ENCODE measurements around the gene RCOR1. TPM values are rescaled to one million over a fixed set of nuclear protein-coding genes. Genes with fewer than 3 reads are reported as not detected.

Gene RCOR1
- total RNA-seq, 1 donor from 2014 or later, result 24.3 TPM

DNA sequence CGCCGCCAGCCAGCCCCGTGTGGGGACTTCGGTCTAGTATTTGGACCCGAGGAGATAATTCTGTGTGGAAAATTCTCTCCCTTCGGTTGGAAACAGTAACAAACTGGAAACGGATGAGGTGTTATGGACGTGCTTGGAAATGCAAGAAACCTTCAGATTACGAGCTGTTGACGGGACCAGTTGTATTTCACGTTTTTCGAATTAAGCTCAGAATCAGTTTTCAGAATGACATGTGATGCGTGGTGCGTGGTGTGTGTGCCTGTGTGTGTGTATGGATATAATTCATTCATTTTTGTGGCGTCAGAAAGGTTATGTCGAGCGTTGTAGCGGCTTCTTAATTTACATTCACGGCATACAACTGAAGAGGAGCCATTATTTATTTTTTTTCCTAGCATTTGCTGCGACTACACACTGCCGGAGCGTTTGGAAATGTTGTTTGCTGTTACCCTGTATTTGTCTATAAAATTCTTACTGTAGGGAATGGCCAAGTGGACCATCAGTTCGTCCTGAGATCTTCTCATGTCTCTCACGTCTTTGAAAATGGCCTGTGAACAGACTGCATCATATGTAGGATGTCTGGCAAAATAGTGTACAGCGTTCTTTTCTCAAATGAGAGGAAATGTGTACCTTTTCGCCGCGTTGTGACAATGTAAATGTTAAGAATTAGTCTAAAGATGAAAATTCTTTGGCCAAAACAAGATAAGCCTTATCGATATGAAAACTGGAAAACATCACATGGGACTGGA, 186.1 kb downstream of the RCOR1 start:
- Mint-ChIP-seq H3K9me3 (no peaks in the 10 kb centered on the region), H3K4me1 (ENCODE audit: low read depth) (peaks cover 48% of the 10 kb centered on the region), H3K27ac (peak overlapping the region; percentile 83), H3K27me3 (ENCODE audit: low read depth) (no peaks in the 10 kb centered on the region), H3K4me3 (ENCODE audit: low read depth) (peak overlapping the region; percentile 86), H3K36me3 (ENCODE audit: low read depth) (peaks cover 37% of the 10 kb centered on the region)
- intact Hi-C loops (cut with micrococcal nuclease), result loop anchor here (1.0 to 10.0 kb wide), 4 partner anchors 27 to 186 kb away; partner anchors contain the start of gene RCOR1
- peak; percentile 20 for DNase-seq (ENCODE audit: low spot score)

DNA sequence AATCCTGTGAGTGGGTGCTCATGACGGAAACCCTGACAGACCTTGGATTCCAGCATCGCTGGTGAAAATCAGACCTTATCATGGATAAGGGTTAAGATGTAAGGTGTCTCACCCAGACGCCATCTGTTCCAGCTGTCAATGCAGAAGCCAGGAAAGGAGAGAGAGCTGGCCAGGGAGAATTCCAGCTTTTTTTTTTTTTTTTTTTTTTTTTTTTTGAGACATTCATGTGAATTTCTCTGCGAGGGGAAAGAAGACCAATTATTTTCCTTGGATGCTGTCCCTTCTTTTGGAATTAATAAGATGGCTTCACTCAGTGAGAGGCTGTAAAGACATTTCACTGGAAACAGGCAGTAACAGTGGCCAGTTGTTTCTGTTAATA, 186.6 kb downstream of the RCOR1 start:
- Mint-ChIP-seq H3K27ac (peak overlapping the region; percentile 83), H3K27me3 (ENCODE audit: low read depth) (no peaks in the 10 kb centered on the region), H3K4me1 (ENCODE audit: low read depth) (peaks cover 52% of the 10 kb centered on the region), H3K36me3 (ENCODE audit: low read depth) (peaks cover 37% of the 10 kb centered on the region), H3K4me3 (ENCODE audit: low read depth) (peak overlapping the region; percentile 86), H3K9me3 (no peaks in the 10 kb centered on the region)
- no peak for DNase-seq (ENCODE audit: low spot score)
- intact Hi-C loops (cut with micrococcal nuclease), result loop anchor here (2.0 to 10.0 kb wide), 3 partner anchors 52 to 187 kb away; partner anchors contain the start of gene RCOR1

DNA sequence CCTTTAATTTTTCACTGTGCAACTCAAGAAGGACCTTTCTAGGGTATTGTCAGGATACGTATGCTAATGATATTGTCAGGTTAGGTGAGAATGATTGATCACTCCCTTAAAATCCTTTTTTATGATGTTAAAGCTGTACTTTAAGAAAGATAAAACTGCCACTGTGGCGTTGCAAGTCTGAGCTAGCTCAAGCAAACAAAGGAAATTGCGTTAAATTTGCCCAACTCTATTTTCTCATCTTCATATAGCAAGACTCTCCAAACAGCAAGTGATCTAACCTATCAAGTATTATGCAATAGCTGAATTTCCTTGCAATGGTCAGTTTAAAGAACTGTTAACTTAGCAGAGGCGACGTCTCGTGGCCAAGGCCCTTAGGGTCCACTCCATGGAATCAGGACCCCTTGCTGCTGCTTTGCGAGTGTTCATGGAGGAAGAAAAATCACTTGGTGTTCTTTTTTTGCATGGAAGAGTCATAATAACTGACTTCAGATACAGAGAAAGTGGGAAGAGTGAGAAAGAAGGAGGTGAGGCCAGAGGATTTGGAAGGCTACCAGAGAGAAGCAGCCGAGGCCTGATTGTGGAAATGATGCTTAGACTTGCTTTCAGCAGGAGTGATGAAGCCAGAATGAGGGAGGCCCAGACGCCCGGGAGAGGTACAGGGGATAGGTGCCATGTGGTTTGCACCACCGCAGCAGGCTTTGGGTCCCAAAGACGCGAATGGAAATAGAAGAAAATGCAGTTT, 187.3 kb downstream of the RCOR1 start:
- Mint-ChIP-seq H3K27ac (peak overlapping the region; percentile 18), H3K36me3 (ENCODE audit: low read depth) (peaks cover 37% of the 10 kb centered on the region), H3K27me3 (ENCODE audit: low read depth) (no peaks in the 10 kb centered on the region), H3K4me3 (ENCODE audit: low read depth) (peak overlapping the region; percentile 86), H3K4me1 (ENCODE audit: low read depth) (peaks cover 50% of the 10 kb centered on the region), H3K9me3 (no peaks in the 10 kb centered on the region)
- intact Hi-C loops (cut with micrococcal nuclease), result loop anchor here (2.0 to 10.0 kb wide), 3 partner anchors 51 to 187 kb away; partner anchors contain the start of gene RCOR1
- DNase-seq (ENCODE audit: low spot score), result no peak

Other genes with a start within 250 kb of the RCOR1 start
- gene CINP, start 229.8 kb upstream of the RCOR1 start, total RNA-seq, result 39.6 and 42.9 TPM in 2 replicates
- gene TECPR2, start 229.7 kb upstream of the RCOR1 start, total RNA-seq, result 7.8 and 12.8 TPM in 2 replicates
- gene ANKRD9, start 82.9 kb upstream of the RCOR1 start, total RNA-seq, result 16.9 and 17.0 TPM in 2 replicates
- 67.8 and 72.9 TPM in 2 replicates for gene TRAF3, start 184.8 kb downstream of the RCOR1 start, total RNA-seq